ENCODE measurements around the gene FANCD2. TPM values are rescaled to one million over a fixed set of nuclear protein-coding genes. Genes with fewer than 3 reads are reported as not detected.

The FANCD2 gene
- total RNA-seq: 10 to 100 TPM; 77.2 to 81.2 TPM

GRCh38 chr3:10026084-10026890, at the start of gene FANCD2:
Gene FANCD2, plus strand, starts transcription at chr3:10026437. Its CDS starts 2,221 bp downstream, at chr3:10028658.
- H3K36me3 Mint-ChIP-seq (ENCODE audit: insufficient read depth in 2 of 2): peaks cover 8% of the 10 kb centered on the region in 2 donors
- DNase-seq (peak; percentile 93 to 94), ATAC-seq (replicated peaks in 1 of 2) (peak; percentile 98 to 99)
- H3K27ac Mint-ChIP-seq: peak within 1 kb of the TSS; percentile 98
- H3K4me1 Mint-ChIP-seq (ENCODE audit: low read depth): peaks cover 19% of the 10 kb centered on the region
- peak within 1 kb of the TSS; percentile 95 to 98 for H3K4me3 Mint-ChIP-seq
- no peaks in the 10 kb centered on the region for H3K9me3 Mint-ChIP-seq
- H3K27me3 Mint-ChIP-seq (ENCODE audit: low read depth): no peaks in the 10 kb centered on the region

DNA sequence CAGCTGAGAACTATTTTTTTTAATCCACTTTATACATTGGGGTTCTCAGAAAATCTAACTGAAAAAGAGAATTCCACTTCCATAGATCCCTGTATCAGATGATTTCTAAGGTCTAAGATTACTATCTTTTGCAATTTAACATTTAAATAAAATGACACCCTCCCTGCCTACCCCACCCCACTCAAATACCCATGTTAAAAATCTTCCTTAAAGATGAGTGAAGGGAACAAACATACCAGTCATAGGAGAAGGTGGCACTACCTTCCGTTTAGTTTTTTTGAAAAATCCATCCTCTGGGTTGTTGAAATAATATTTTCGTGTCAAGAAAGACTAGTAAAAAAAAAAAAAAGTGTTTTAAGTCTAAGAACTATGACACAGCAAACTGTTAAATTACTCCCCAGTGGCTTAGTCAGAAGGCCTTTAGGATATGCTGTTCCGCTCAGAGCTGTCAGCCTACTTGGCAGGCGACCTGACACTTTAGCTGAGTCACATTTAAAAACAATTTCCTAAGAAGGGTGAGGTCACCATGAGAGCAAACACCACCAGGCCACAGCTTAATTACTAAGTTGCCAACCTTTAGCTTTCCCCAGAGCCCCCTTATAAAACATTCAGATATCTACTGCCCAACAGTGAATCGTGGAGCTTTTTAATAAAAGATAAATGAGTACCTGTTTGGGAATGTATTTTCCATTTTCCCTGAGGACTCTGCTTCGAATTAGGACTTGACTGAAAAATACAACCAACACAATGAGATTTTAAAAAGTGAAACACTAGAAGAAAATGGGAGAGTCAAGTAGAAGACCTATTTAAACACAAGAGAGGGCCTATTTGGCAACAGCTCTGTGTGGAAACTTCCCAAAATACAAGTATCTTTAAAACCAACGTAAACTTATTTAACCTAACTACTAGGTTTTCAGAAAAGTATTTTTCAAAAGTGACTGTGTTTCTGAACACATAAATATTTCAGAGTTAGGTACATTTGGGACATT, 49.2 kb upstream of the FANCD2 start:
- peak; percentile 98 to 100 for ATAC-seq (replicated peaks in 1 of 2)
- H3K27me3 Mint-ChIP-seq (ENCODE audit: low read depth): no peaks in the 10 kb centered on the region
- peaks cover 23% of the 10 kb centered on the region for H3K4me1 Mint-ChIP-seq (ENCODE audit: low read depth)
- no peaks in the 10 kb centered on the region for H3K9me3 Mint-ChIP-seq
- H3K27ac Mint-ChIP-seq: peak overlapping the region; percentile 90
- peak overlapping the region; percentile 53 to 79 for H3K4me3 Mint-ChIP-seq
- peak; percentile 56 to 58 for DNase-seq
- peaks cover 0 to 13% of the 10 kb centered on the region in 2 donors for H3K36me3 Mint-ChIP-seq (ENCODE audit: insufficient read depth in 2 of 2)

GRCh38 chr3:9978710-9979305, 47.4 kb upstream of the FANCD2 start:
- Mint-ChIP-seq H3K36me3 (ENCODE audit: insufficient read depth in 2 of 2) (peaks cover 0 to 11% of the 10 kb centered on the region in 2 donors), H3K27ac (peak overlapping the region; percentile 64), H3K4me3 (no peak overlapping the region), H3K9me3 (no peaks in the 10 kb centered on the region), H3K4me1 (ENCODE audit: low read depth) (peaks cover 34% of the 10 kb centered on the region), H3K27me3 (ENCODE audit: low read depth) (no peaks in the 10 kb centered on the region)
- no peak for ATAC-seq (replicated peaks in 1 of 2)
- no peak for DNase-seq

DNA sequence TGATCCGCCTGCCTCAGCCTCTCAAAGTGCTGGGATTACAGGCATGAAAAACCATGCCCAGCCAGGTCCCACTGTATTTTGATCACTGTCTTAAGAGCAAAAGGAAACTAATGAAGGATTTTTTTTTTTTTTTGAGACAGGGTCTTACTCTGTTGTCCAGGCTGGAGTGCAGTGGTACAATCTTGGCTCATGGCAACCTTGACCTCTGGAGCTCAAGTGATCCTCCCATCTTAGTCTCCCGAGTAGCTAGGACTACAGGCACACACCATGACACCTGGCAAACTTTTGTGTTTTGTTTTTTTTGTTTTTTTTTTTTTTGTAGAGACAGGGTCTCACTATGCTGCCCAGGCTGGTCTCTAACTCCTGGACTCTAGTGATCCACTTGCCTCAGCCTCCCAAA, 46.0 kb upstream of the FANCD2 start:
- Mint-ChIP-seq H3K9me3 (no peaks in the 10 kb centered on the region), H3K4me1 (ENCODE audit: low read depth) (peaks cover 40% of the 10 kb centered on the region), H3K36me3 (ENCODE audit: insufficient read depth in 2 of 2) (peaks cover 0 to 6% of the 10 kb centered on the region in 2 donors), H3K27ac (peak overlapping the region; percentile 28), H3K27me3 (ENCODE audit: low read depth) (no peaks in the 10 kb centered on the region), H3K4me3 (no peak overlapping the region)
- no peak for ATAC-seq (replicated peaks in 1 of 2)
- no peak for DNase-seq

DNA sequence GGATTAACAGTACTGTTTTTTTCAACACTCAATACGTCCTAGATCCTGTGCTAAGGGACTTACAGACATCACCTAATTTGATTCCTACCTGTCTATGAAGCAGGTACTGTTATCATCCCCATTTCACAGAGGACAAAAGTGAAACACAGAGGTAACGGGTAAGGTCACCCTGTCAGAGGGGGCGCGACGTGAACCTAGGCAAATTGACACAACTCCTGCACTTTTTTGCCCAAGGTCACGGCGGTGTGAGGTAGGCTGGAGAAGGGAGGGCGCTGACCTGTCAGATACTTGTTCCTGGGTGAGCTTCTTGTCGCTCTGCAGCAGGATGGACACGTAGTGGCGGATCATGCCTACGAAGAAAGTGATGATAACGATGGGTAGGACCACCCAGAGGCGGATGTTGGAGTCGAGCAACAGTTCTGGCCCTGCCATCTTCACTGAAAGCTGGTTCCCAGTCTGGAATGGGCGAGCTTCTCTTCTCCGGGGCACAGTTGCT, 40.0 kb upstream of the FANCD2 start:
- Mint-ChIP-seq H3K4me1 (ENCODE audit: low read depth) (peaks cover 31% of the 10 kb centered on the region), H3K27me3 (ENCODE audit: low read depth) (no peaks in the 10 kb centered on the region), H3K27ac (peak overlapping the region; percentile 99), H3K9me3 (no peaks in the 10 kb centered on the region), H3K4me3 (peak overlapping the region; percentile 91 to 99), H3K36me3 (ENCODE audit: insufficient read depth in 2 of 2) (peaks cover 7 to 14% of the 10 kb centered on the region in 2 donors)
- DNase-seq (no peak), ATAC-seq (replicated peaks in 1 of 2) (peak; percentile 49 to 53)

DNA sequence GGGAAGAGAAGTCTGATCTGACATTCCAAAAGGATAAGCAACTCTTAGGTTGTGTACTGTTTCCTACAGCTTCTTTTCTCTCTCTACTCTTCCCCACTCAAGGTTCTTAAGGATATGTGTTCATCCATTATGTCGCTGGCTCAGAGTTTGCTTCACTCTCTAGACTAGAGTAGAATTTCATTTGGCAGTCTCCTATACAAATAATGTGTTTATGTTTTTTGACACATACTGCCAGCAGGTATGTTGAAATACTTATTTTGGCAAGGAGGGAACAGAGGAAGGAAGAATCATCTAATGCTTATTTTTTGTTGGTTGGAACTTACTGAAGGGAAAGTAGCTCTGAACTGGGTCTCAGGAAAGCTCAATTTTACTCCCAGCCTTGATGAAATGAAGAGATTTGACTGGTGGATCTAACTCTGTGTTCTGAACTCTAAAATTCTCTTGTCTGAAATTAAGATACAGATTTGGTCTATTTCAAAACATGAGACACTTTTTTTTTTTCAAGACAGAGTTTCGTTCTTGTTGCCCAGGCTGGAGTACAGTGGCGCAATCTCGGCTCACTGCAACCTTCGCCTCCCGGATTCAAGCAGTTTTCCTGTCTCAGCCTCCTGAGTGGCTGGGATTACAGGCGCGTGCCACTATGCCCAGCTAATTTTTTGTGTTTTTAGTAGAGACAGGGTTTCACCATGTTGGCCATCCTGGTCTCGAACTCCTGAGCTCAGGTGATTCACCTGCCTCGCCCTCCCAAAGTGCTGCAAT, 32.0 kb upstream of the FANCD2 start:
- Mint-ChIP-seq H3K4me3 (no peak overlapping the region), H3K9me3 (no peaks in the 10 kb centered on the region), H3K27me3 (ENCODE audit: low read depth) (no peaks in the 10 kb centered on the region), H3K27ac (no peak overlapping the region), H3K36me3 (ENCODE audit: insufficient read depth in 2 of 2) (peaks cover 2 to 29% of the 10 kb centered on the region in 2 donors), H3K4me1 (ENCODE audit: low read depth) (no peaks in the 10 kb centered on the region)
- no peak for DNase-seq
- ATAC-seq (replicated peaks in 1 of 2): no peak

DNA sequence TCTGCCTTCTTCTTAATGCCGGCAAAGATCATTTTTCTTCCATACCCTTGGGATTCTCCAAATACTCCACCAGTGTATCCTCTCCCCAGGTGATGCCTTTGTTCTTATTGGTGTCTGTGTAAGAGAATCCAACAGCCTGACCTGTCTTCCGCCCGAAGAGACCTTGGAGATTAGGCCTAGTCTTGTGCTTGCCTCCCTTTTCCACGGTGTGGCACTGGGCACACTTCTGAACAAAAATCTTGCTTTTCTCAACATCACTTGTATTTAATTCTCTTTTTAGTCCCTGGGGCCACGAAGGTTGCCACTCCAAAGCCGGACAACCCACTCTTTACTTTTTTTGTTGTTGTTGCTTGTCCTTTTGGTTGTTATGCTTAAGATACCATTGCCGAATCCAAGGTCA, 25.6 kb upstream of the FANCD2 start:
- Mint-ChIP-seq H3K27me3 (ENCODE audit: low read depth) (no peaks in the 10 kb centered on the region), H3K4me3 (no peak overlapping the region), H3K27ac (peak overlapping the region; percentile 45), H3K9me3 (no peaks in the 10 kb centered on the region), H3K36me3 (ENCODE audit: insufficient read depth in 2 of 2) (peaks cover 8 to 49% of the 10 kb centered on the region in 2 donors), H3K4me1 (ENCODE audit: low read depth) (no peaks in the 10 kb centered on the region)
- DNase-seq (no peak), ATAC-seq (replicated peaks in 1 of 2) (no peak)

DNA sequence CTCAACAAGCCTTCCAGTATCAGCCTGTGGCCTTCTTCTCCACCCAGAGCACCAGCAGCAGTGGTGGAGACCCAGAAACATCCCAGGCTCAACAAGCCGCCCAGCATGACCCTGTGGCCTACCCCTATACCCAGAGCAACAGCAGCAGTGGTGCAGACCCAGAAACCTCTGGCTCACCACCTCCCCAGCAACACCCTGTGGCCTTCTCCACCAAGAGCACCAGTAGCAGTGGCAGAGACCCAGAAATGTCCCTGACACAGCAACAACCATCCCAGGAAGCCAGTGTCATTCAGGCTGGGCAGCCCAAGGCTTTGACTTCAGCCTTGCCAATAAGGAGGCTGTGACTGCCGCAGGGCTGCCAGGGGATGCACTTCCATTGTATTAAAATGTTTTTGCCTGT, 23.3 kb upstream of the FANCD2 start:
- Mint-ChIP-seq H3K27ac (no peak overlapping the region), H3K4me1 (ENCODE audit: low read depth) (peaks cover 2% of the 10 kb centered on the region), H3K9me3 (no peaks in the 10 kb centered on the region), H3K4me3 (no peak overlapping the region), H3K36me3 (ENCODE audit: insufficient read depth in 2 of 2) (peaks cover 8 to 38% of the 10 kb centered on the region in 2 donors), H3K27me3 (ENCODE audit: low read depth) (no peaks in the 10 kb centered on the region)
- ATAC-seq (replicated peaks in 1 of 2) (no peak), DNase-seq (no peak)

DNA sequence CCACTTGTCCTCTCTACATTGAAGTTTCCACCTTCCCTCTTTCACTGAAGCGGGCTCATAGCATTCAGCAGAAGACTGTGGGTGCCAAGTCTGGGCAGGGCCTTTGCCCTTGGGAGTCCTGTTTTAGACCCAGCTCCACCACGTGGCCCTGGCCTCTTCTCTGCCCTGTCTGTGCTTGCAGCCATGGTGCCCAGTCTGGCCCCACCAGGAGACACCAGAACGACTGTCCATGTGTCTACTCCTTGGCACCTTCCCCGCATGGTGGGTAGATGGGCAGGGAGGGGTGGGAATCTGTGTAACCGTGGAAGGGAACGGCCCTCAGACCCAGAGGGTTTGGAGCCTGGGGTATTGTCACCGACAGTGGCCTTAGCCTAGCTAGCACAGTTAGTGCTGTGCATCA, 21.7 kb upstream of the FANCD2 start:
- Mint-ChIP-seq H3K9me3 (no peaks in the 10 kb centered on the region), H3K4me3 (no peak overlapping the region), H3K27me3 (ENCODE audit: low read depth) (no peaks in the 10 kb centered on the region), H3K4me1 (ENCODE audit: low read depth) (peaks cover 18% of the 10 kb centered on the region), H3K36me3 (ENCODE audit: insufficient read depth in 2 of 2) (peaks cover 8 to 26% of the 10 kb centered on the region in 2 donors), H3K27ac (no peak overlapping the region)
- ATAC-seq (replicated peaks in 1 of 2) (no peak), DNase-seq (no peak)

GRCh38 chr3:10004960-10005564, 21.2 kb upstream of the FANCD2 start:
- no peak overlapping the region for H3K27ac Mint-ChIP-seq
- peaks cover 2% of the 10 kb centered on the region for H3K27me3 Mint-ChIP-seq (ENCODE audit: low read depth)
- H3K4me3 Mint-ChIP-seq: no peak overlapping the region

GRCh38 chr3:10006048-10006761, 20.0 kb upstream of the FANCD2 start:
- no peak overlapping the region for H3K27ac Mint-ChIP-seq
- no peak for DNase-seq
- H3K36me3 Mint-ChIP-seq (ENCODE audit: insufficient read depth in 2 of 2): peaks cover 6 to 14% of the 10 kb centered on the region in 2 donors
- H3K27me3 Mint-ChIP-seq (ENCODE audit: low read depth): peaks cover 9% of the 10 kb centered on the region
- no peaks in the 10 kb centered on the region for H3K9me3 Mint-ChIP-seq
- no peak overlapping the region for H3K4me3 Mint-ChIP-seq
- H3K4me1 Mint-ChIP-seq (ENCODE audit: low read depth): peaks cover 28% of the 10 kb centered on the region
- ATAC-seq (replicated peaks in 1 of 2): no peak

More at GRCh38 chr3:10004960-10005564, 21.2 kb upstream of the FANCD2 start:
- H3K4me1 Mint-ChIP-seq (ENCODE audit: low read depth): peaks cover 22% of the 10 kb centered on the region
- H3K36me3 Mint-ChIP-seq (ENCODE audit: insufficient read depth in 2 of 2): peaks cover 8 to 23% of the 10 kb centered on the region in 2 donors
- no peaks in the 10 kb centered on the region for H3K9me3 Mint-ChIP-seq
- ATAC-seq (replicated peaks in 1 of 2) (no peak), DNase-seq (no peak)

Data from activated T-cell treated with anti-CD3 and anti-CD28 coated beads, Interleukin-2, amount 50 U/mL, for 72 hours (primary cell).